IMR-90 (cell line): ENCODE results near the gene MYO10. TPM values are rescaled to one million over a fixed set of nuclear protein-coding genes. Genes with fewer than 3 reads are reported as not detected.

ENCODE experiments used
- ATAC-seq: fragments of 200-7000 bp; cut with Tn5 transposase; 2 replicates; pipeline ENCODE4 v1.9.1; 2020; ENCODE audit warnings: low read depth, mild to moderate bottlenecking, moderate library complexity
- Bru-seq: library from RNA; stranded (reverse); fragments of 400-500 nt; gene quantifications from one replicate; lab custom pipeline; 2021; lab: Mats Ljungman, UMichigan
- BruChase-seq, 2 experiments: library from RNA; stranded (reverse); fragments of 400-500 nt; gene quantifications; one replicate each; lab custom pipeline; 2021; lab: Mats Ljungman, UMichigan
- BruUV-seq: library from RNA; stranded (reverse); fragments of 400-500 nt; replicated peaks from 2 replicates; lab custom pipeline; 2021; lab: Mats Ljungman, UMichigan
- CTCF ChIA-PET: fragments of 300-600 bp; formaldehyde crosslinking; extraction: SDS; loops from one replicate; lab custom pipeline; 2021; ENCODE audit warnings: antibody characterized with exemption; lab: Yijun Ruan, JAX
- POLR2A ChIA-PET: fragments of 300-600 bp; sonication (Branson Sonifier 250); formaldehyde crosslinking; loops from one replicate; lab custom pipeline; 2022; ENCODE audit warnings: antibody characterized with exemption; ENCODE audit not compliant: unreplicated experiment; lab: Charles Lee
- DNase-seq: peaks from one replicate; pipeline ENCODE4 v3.0.0; 2013
- H2AFZ ChIP-seq: replicated peaks from 2 replicates; pipeline ENCODE3; 2013; ENCODE audit warnings: low read length, mild to moderate bottlenecking; ENCODE audit not compliant: poor library complexity
- H2AK5ac ChIP-seq: 2 replicates; pipeline ENCODE4 v1.6.1; 2013; ENCODE audit warnings: low read depth, low read length, inconsistent platforms
- H2AK9ac ChIP-seq: replicated peaks from 2 replicates; pipeline ENCODE3; 2013; ENCODE audit warnings: mild to moderate bottlenecking, low read depth, low read length, moderate library complexity; ENCODE audit not compliant: poor library complexity
- H2BK120ac ChIP-seq: 2 replicates; pipeline ENCODE4 v1.6.1; 2013; ENCODE audit warnings: low read depth, low read length, inconsistent platforms
- H2BK15ac ChIP-seq: 3 replicates; pipeline ENCODE4 v1.6.1; 2013; ENCODE audit warnings: low read depth, low read length, inconsistent platforms
- H2BK20ac ChIP-seq: 2 replicates; pipeline ENCODE4 v1.6.1; 2013; ENCODE audit warnings: low read depth, mild to moderate bottlenecking, inconsistent platforms, low read length, moderate library complexity
- H2BK5ac ChIP-seq: 2 replicates; pipeline ENCODE4 v1.6.1; 2013; ENCODE audit warnings: mild to moderate bottlenecking, low read depth, low read length, inconsistent platforms; ENCODE audit not compliant: poor library complexity, severe bottlenecking
- H3K14ac ChIP-seq: replicated peaks from 2 replicates; pipeline ENCODE4 v1.6.1; 2013; ENCODE audit warnings: low read depth, low read length, inconsistent platforms
- H3K18ac ChIP-seq: 2 replicates; pipeline ENCODE4 v1.6.1; 2013; ENCODE audit warnings: low read depth, low read length, control low read depth
- H3K23ac ChIP-seq: 2 replicates; pipeline ENCODE4 v1.6.1; 2013; ENCODE audit warnings: low read depth, low read length, inconsistent platforms
- H3K27ac ChIP-seq: 2 replicates; pipeline ENCODE4 v1.5.1; 2013; ENCODE audit warnings: mild to moderate bottlenecking, control low read depth, low read length; ENCODE audit not compliant: insufficient read depth
- H3K27me3 ChIP-seq: 2 replicates; pipeline ENCODE4 v1.6.1; 2013; ENCODE audit warnings: low read length; ENCODE audit not compliant: control insufficient read depth, insufficient read depth
- H3K36me3 ChIP-seq: 2 replicates; pipeline ENCODE4 v1.6.1; 2013; ENCODE audit warnings: low read length, mixed read lengths; ENCODE audit not compliant: control insufficient read depth, insufficient read depth
- H3K4ac ChIP-seq: 2 replicates; pipeline ENCODE4 v1.6.1; 2013; ENCODE audit warnings: low read depth, low read length, inconsistent platforms
- H3K4me1 ChIP-seq: 2 replicates; pipeline ENCODE4 v1.6.1; 2013; ENCODE audit warnings: low read length, mixed read lengths; ENCODE audit not compliant: control insufficient read depth, insufficient read depth
- H3K4me2 ChIP-seq: 2 replicates; pipeline ENCODE4 v1.6.1; 2013; ENCODE audit warnings: low read depth, mild to moderate bottlenecking, control low read depth, low read length, moderate library complexity
- H3K4me3 ChIP-seq: 2 replicates; pipeline ENCODE4 v1.5.1; 2013; ENCODE audit warnings: low read depth, mild to moderate bottlenecking, control low read depth, low read length, moderate library complexity; ENCODE audit not compliant: insufficient read depth
- H3K56ac ChIP-seq: 2 replicates; pipeline ENCODE4 v1.6.1; 2013; ENCODE audit warnings: low read length, inconsistent platforms; ENCODE audit not compliant: insufficient read depth; ENCODE audit errors: extremely low read depth
- H3K79me1 ChIP-seq, 2 experiments: 2 replicates each; pipeline ENCODE4 v1.6.1; 2013; ENCODE audit warnings: low read length in 2 of 2, inconsistent platforms in 1 of 2, low read depth in 1 of 2
- H3K9ac ChIP-seq: 2 replicates; pipeline ENCODE4 v1.6.1; 2013; ENCODE audit warnings: low read depth, low read length, control low read depth
- H3K9me1 ChIP-seq: 2 replicates; pipeline ENCODE4 v1.6.1; 2013; ENCODE audit warnings: low read length, inconsistent platforms; ENCODE audit not compliant: insufficient read depth
- H3K9me3 ChIP-seq: 2 replicates; pipeline ENCODE4 v1.6.1; 2013; ENCODE audit warnings: low read length; ENCODE audit not compliant: control insufficient read depth, insufficient read depth
- H4K20me1 ChIP-seq: 2 replicates; pipeline ENCODE4 v1.6.1; 2013; ENCODE audit warnings: low read length, inconsistent platforms; ENCODE audit not compliant: insufficient read depth
- H4K5ac ChIP-seq: 2 replicates; pipeline ENCODE4 v1.6.1; 2013; ENCODE audit warnings: mild to moderate bottlenecking, low read depth, low read length, control low read depth
- H4K8ac ChIP-seq, 2 experiments: 2 replicates each; pipeline ENCODE4 v1.6.1; 2013; ENCODE audit warnings: low read depth in 2 of 2, low read length in 2 of 2, control low read depth in 1 of 2, inconsistent platforms in 1 of 2
- H4K91ac ChIP-seq: 2 replicates; pipeline ENCODE4 v1.6.1; 2013; ENCODE audit warnings: low read depth, low read length, inconsistent platforms; ENCODE audit not compliant: insufficient read depth
- BHLHE40 ChIP-seq: fragments of 150-350 bp; IDR thresholded peaks from 2 replicates; pipeline ENCODE4 v1.6.1; 2016; ENCODE audit warnings: mild to moderate bottlenecking, low read depth, low read length
- CEBPB ChIP-seq: IDR thresholded peaks from 2 replicates; pipeline ENCODE4 v1.6.1; 2012; ENCODE audit warnings: low read depth, low read length, improper control_type of control experiment
- CHD1 ChIP-seq: IDR thresholded peaks from 2 replicates; pipeline ENCODE4 v1.6.1; 2012; ENCODE audit warnings: low read depth, low read length, improper control_type of control experiment
- CTCF ChIP-seq: conservative IDR thresholded peaks from 2 replicates; pipeline ENCODE4 v1.5.1; 2012; ENCODE audit warnings: mild to moderate bottlenecking, low read depth, low read length, improper control_type of control experiment
- FOS ChIP-seq: fragments of 150-350 bp; IDR thresholded peaks from 2 replicates; pipeline ENCODE4 v1.6.1; 2016; ENCODE audit warnings: low read depth, low read length
- MAZ ChIP-seq: IDR thresholded peaks from 2 replicates; pipeline ENCODE4 v1.6.1; 2012; ENCODE audit warnings: low read depth, mild to moderate bottlenecking, low read length, improper control_type of control experiment, moderate library complexity, borderline replicate concordance
- NFE2L2 ChIP-seq: fragments of 150-350 bp; IDR thresholded peaks from 2 replicates; pipeline ENCODE4 v1.6.1; 2016; ENCODE audit warnings: low read depth, mild to moderate bottlenecking, low read length
- RCOR1 ChIP-seq: IDR thresholded peaks from 2 replicates; pipeline ENCODE4 v1.6.1; 2012; ENCODE audit warnings: mild to moderate bottlenecking, low read length, improper control_type of control experiment; ENCODE audit not compliant: insufficient replicate concordance
- WGBS, 2 experiments: methylation state at CpG; one replicate each; pipeline versions ENCODE4 v1.1.5 to v1.1.7; 2013; ENCODE audit warnings: missing lambda C conversion rate in 2 of 2; ENCODE audit not compliant: insufficient read length in 1 of 2; ENCODE audit errors: extremely low coverage in 2 of 2; 5-methylcytosine and 5-hydroxymethylcytosine counted together
- dilution Hi-C: fragments of 300-500 bp; cut with HindIII; formaldehyde crosslinking; loops from one replicate; pipeline ENCODE4 v1.14.3; 2018; ENCODE audit warnings: low sequenced_read_pairs; ENCODE audit not compliant: unreplicated experiment
- in situ Hi-C: fragments of 300-500 bp; cut with MboI; formaldehyde crosslinking; loops from 3 replicates; pipeline ENCODE4 v1.14.3; 2019; ENCODE audit warnings: low sequenced_read_pairs, inconsistent platforms, mixed read lengths
- intact Hi-C: fragments of 100-400 bp; cut with micrococcal nuclease; formaldehyde crosslinking; loops from 2 replicates; pipeline ENCODE4 v1.10.0; 2022
- long read RNA-seq: library from polyadenylated mRNA; unstranded; transcript quantifications from one replicate; pipeline ENCODE4 v2.0.0, GENCODE V29; 2021; ENCODE audit not compliant: unreplicated experiment
- polyA plus RNA-seq, 3 experiments: library from polyadenylated mRNA; depleted of rRNA; stranded (reverse); fragments of >200 nt; gene quantifications; 2 replicates each; pipeline ENCODE4 v1.2.3, GENCODE V29; 2012; ENCODE audit warnings: low replicate concordance in 1 of 3
- total RNA-seq: library from RNA; depleted of rRNA; stranded (reverse); fragments of >200 nt; gene quantifications from 2 replicates; pipeline ENCODE4 v1.2.3, GENCODE V29; 2012; rRNA removed
- TF ChIP-seq, protein P1 (sequence below): fragments of 150-350 bp; IDR thresholded peaks from 2 replicates; pipeline ENCODE4 v1.6.1; 2016; ENCODE audit warnings: low read depth, mild to moderate bottlenecking, low read length, moderate library complexity, borderline replicate concordance
- TF ChIP-seq, protein P2 (sequence below): fragments of 150-350 bp; IDR thresholded peaks from 2 replicates; pipeline ENCODE4 v1.6.1; 2017; ENCODE audit warnings: mild to moderate bottlenecking, antibody characterized with exemption, low read length, low read depth

Gene MYO10
- total RNA-seq, result 93.0 and 115 TPM in 2 replicates
- 39.9 and 41.9 TPM in 2 replicates for polyA plus RNA-seq (2012; rRNA removed)
- 30.6 and 53.6 TPM in 2 replicates for polyA plus RNA-seq (2012; cell fraction: cytosol; rRNA removed)
- polyA plus RNA-seq (2012; cell fraction: nucleus; rRNA removed; ENCODE audit: low replicate concordance), result 35.4 and 54.4 TPM in 2 replicates
- Bru-seq, nascent RNA, result percentile 99 among the genes with signal in this experiment
- BruChase-seq, experiment 1, labeled RNA remaining after a 6-hour chase, result percentile 98 among the genes with signal in this experiment
- BruChase-seq, experiment 2, labeled RNA remaining after a 2-hour chase, result percentile 96 among the genes with signal in this experiment
- long read RNA-seq, partial matches to known transcripts, result 134 of 164 reads
- long read RNA-seq, other reads (novel, unspliced or antisense), result 30 of 164 reads

GRCh38 chr5:16936150-16936988, at the start of gene MYO10:
MYO10 (minus strand) TSS chr5:16936288; CDS start chr5:16935808, 480 bp downstream.
- Histone ChIP-seq H2BK5ac (peak within 1 kb of the TSS; percentile 90), H3K56ac (peak within 1 kb of the TSS; percentile 95), H2AFZ (peak within 1 kb of the TSS; percentile 94), H4K20me1 (peaks cover 43% of the 10 kb centered on the region), H3K36me3 (0 out of 2 replicates have a peak, but pooled peaks cover 2% of the 10 kb centered on the region), H3K23ac (peak within 1 kb of the TSS; percentile 94), H3K9ac (peak within 1 kb of the TSS; percentile 98), H3K4me2 (peak within 1 kb of the TSS; percentile 65), H2AK9ac (peak within 1 kb of the TSS; percentile 94), H3K14ac (peak within 1 kb of the TSS; percentile 95), H3K4ac (peak within 1 kb of the TSS; percentile 92), H2BK120ac (peak within 1 kb of the TSS; percentile 96), H2BK20ac (peak within 1 kb of the TSS; percentile 86), H2BK15ac (peak within 1 kb of the TSS; percentile 92; the same call in 2 of the 3 replicates), H2AK5ac (peak within 1 kb of the TSS; percentile 83), H3K27ac (peak within 1 kb of the TSS; percentile 99), H3K79me1 (peaks cover 0 to 28% of the 10 kb centered on the region in 2 experiments; a peak in 3 of 4 replicates), H4K91ac (peak within 1 kb of the TSS; percentile 76), H3K9me3 (no peaks in the 10 kb centered on the region), H4K5ac (peak within 1 kb of the TSS; percentile 83), H3K4me3 (peak within 1 kb of the TSS; percentile 85), H3K18ac (peak within 1 kb of the TSS; percentile 95), H3K9me1 (peaks cover 13% of the 10 kb centered on the region), H3K27me3 (no peaks in the 10 kb centered on the region), H3K4me1 (peaks cover 5% of the 10 kb centered on the region), H4K8ac (peak within 1 kb of the TSS; percentile 42 to 92)
- POLR2A ChIA-PET, result interaction anchor here (0.5 to 0.8 kb wide), 4 partner anchors 59 to 255 kb away, joined by 3 to 6 read pairs (median 4); no protein-coding TSS in a partner anchor
- in situ Hi-C loops (no loop called here), dilution Hi-C loops (no loop called here), intact Hi-C loops (loop anchor here (1.0 to 5.0 kb wide), 2 partner anchors 176 to 249 kb away; no protein-coding TSS in a partner anchor)
- BruUV-seq, result no TSS peak
- peak; percentile 81 for ATAC-seq
- CTCF ChIA-PET, result interaction anchor here (1.2 to 1.6 kb wide), 3 partner anchors 12 to 254 kb away, joined by 5 to 8 read pairs (median 5); no protein-coding TSS in a partner anchor
- peak; percentile 80 for DNase-seq
- 1% methylated on average over 26 of the region's 70 CpGs; no CpG with 5 or more reads in 1 of the 2 experiments for WGBS, 2 experiments
- TF ChIP-seq CHD1 (no peak; the same call in 1 of the 2 replicates), MAZ (peak; percentile 84; the same call in 1 of the 2 replicates), BHLHE40 (no peak), CTCF (no peak), FOS (no peak), CEBPB (peak; percentile 89), RCOR1 (peak; percentile 23), NFE2L2 (no peak)
- TF ChIP-seq, protein P1, sequence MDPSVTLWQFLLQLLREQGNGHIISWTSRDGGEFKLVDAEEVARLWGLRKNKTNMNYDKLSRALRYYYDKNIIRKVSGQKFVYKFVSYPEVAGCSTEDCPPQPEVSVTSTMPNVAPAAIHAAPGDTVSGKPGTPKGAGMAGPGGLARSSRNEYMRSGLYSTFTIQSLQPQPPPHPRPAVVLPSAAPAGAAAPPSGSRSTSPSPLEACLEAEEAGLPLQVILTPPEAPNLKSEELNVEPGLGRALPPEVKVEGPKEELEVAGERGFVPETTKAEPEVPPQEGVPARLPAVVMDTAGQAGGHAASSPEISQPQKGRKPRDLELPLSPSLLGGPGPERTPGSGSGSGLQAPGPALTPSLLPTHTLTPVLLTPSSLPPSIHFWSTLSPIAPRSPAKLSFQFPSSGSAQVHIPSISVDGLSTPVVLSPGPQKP, result no peak
- TF ChIP-seq, protein P2, sequence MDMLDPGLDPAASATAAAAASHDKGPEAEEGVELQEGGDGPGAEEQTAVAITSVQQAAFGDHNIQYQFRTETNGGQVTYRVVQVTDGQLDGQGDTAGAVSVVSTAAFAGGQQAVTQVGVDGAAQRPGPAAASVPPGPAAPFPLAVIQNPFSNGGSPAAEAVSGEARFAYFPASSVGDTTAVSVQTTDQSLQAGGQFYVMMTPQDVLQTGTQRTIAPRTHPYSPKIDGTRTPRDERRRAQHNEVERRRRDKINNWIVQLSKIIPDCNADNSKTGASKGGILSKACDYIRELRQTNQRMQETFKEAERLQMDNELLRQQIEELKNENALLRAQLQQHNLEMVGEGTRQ, result no peak
